SK-N-SH (cell line): ENCODE measurements around the gene TRIM27.

Source experiments
- EZH2phosphoT487 ChIP-seq: fragments of 200-600 bp; sonication (generic); IDR thresholded peaks from 2 replicates; pipeline ENCODE4 v1.6.1; 2017; ENCODE audit warnings: low read depth, mixed run types, mild to moderate bottlenecking, antibody characterized with exemption, moderate library complexity, borderline replicate concordance
- JUND ChIP-seq: IDR thresholded peaks from 2 replicates; pipeline ENCODE4 v1.4.0; 2012
- SMC3 ChIP-seq: IDR thresholded peaks from 2 replicates; pipeline ENCODE4 v1.6.1; 2012; ENCODE audit warnings: low read depth, low read length, improper control_type of control experiment
- TEAD4 ChIP-seq: IDR thresholded peaks from 2 replicates; pipeline ENCODE4 v1.4.0; 2012; ENCODE audit warnings: mild to moderate bottlenecking, borderline replicate concordance; ENCODE audit not compliant: insufficient read depth
- TF ChIP-seq, protein P1 (sequence below): fragments of 200-600 bp; sonication (generic); IDR thresholded peaks from 2 replicates; pipeline ENCODE4 v1.6.1; 2017; ENCODE audit warnings: antibody characterized with exemption, mild to moderate bottlenecking, moderate library complexity

GRCh38 chr6:28876710-28877109 is 47.1 kb downstream of the TRIM27 start:
- TF ChIP-seq TEAD4 (no peak), EZH2phosphoT487 (no peak), JUND (no peak), SMC3 (no peak)
- TF ChIP-seq, protein P1, sequence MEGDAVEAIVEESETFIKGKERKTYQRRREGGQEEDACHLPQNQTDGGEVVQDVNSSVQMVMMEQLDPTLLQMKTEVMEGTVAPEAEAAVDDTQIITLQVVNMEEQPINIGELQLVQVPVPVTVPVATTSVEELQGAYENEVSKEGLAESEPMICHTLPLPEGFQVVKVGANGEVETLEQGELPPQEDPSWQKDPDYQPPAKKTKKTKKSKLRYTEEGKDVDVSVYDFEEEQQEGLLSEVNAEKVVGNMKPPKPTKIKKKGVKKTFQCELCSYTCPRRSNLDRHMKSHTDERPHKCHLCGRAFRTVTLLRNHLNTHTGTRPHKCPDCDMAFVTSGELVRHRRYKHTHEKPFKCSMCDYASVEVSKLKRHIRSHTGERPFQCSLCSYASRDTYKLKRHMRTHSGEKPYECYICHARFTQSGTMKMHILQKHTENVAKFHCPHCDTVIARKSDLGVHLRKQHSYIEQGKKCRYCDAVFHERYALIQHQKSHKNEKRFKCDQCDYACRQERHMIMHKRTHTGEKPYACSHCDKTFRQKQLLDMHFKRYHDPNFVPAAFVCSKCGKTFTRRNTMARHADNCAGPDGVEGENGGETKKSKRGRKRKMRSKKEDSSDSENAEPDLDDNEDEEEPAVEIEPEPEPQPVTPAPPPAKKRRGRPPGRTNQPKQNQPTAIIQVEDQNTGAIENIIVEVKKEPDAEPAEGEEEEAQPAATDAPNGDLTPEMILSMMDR = no peak
